Rectal smooth muscle tissue (tissue), 1 donor: ENCODE data around the gene CFAP57.

Source experiments
- H3K27ac ChIP-seq: one replicate; pipeline ENCODE4 v1.7.0; 2013; ENCODE audit warnings: low read depth, low read length, inconsistent platforms
- H3K27me3 ChIP-seq: one replicate; pipeline ENCODE4 v1.7.0; 2013; ENCODE audit warnings: low read length; ENCODE audit not compliant: control insufficient read depth, insufficient read depth
- H3K36me3 ChIP-seq: one replicate; pipeline ENCODE4 v1.7.0; 2013; ENCODE audit warnings: low read length; ENCODE audit not compliant: control insufficient read depth, insufficient read depth
- H3K4me1 ChIP-seq: one replicate; pipeline ENCODE4 v1.7.0; 2013; ENCODE audit warnings: low read length; ENCODE audit not compliant: control insufficient read depth, insufficient read depth
- H3K4me3 ChIP-seq: one replicate; pipeline ENCODE4 v1.7.0; 2013; ENCODE audit warnings: low read length
- H3K9ac ChIP-seq: one replicate; pipeline ENCODE4 v1.7.0; 2013; ENCODE audit warnings: low read length

CFAP57 gene

DNA sequence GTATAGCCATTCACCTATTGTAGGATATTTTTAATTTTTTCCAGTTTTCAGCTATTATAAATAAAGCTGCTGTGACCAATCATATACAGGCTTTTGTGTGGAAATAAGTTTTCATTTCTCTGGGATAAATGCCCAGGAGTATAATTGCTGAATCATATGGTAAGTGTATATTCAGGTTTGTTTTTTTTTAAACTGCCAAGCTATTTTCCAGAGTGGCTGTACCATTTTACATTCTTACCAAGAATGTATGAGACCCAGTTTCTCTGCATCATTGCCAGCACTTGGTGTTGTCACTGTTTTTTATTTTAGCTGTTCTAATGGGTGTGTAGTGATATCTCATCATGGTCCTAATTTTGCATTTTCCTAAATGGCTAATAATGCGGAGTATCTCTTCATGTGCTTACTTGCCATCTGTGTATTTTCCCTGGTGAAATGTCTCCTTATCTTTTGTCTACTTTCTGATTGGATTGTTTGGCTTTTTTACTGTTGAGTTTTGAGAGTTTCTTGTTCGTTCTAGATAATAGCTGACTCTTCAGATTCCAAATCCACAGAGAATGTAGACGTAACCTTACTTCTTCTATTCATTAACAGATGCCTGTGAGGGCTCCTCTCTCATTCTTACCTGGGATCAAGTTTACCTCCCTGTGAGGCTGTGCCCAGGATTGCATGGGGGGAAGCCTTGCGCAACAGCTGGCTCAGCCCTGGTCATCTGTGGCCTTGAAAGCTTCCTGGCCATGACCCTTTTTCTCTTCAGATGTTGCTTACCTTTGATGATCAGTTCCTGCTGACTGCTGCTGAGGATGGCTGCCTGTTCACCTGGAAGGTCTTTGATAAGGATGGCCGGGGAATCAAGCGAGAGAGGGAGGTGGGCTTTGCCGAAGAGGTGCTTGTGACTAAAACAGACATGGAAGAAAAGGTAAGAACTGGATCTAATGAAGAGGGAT is 42.6 kb downstream of the CFAP57 start:
- H3K9ac ChIP-seq = no peak overlapping the region
- no peak overlapping the region for H3K27ac ChIP-seq
- H3K4me3 ChIP-seq = no peak overlapping the region
- no peaks in the 10 kb centered on the region for H3K36me3 ChIP-seq
- H3K27me3 ChIP-seq = no peaks in the 10 kb centered on the region
- no peaks in the 10 kb centered on the region for H3K4me1 ChIP-seq

- no peaks in the 10 kb centered on the region for H3K36me3 ChIP-seq
- no peaks in the 10 kb centered on the region for H3K27me3 ChIP-seq
- no peak overlapping the region for H3K4me3 ChIP-seq
- no peak overlapping the region for H3K27ac ChIP-seq
- no peak overlapping the region for H3K9ac ChIP-seq
- no peaks in the 10 kb centered on the region for H3K4me1 ChIP-seq
Observed at GRCh38 chr1:43217747-43218146, 45.6 kb downstream of the CFAP57 start.

DNA sequence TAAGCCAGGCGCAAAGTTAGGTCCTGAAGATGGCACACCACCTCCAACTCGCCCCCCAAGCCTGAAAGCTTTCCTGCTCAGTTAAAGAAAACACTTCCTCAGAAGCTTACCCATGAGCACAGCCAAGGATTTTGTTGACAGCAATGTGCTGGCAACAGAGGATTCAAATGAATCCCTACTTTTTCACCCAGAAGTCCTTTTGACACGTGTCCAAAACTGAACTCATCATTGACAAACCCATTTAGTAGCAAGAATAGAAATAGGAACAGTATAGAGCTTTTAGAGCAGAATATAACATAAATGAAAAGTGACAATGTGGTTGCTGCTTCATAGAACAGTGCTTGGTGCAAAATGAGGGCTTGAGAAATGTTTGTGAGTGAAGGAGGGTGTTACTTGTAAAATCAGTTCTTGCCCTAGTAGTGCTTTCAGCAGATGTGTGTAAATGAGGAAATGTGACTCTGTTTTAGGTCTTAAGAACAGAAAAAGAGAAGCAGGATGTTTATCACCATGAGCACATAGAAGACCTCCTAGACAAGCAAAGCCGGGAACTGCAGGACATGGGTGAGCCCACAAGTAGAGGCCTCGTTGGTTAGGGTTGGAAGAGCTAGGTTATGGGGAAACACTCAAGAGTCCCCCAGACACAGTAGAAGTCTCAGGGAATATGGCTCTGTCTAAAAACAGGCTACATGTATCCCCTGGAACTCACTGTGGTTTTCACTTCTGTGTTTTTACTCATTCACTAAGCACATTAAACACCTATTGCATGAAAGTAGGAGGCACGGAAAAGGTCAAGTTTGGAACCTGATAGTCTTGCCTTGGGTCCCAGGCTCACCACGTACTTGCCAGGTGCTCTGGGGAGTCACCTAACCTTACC is 49.0 kb downstream of the CFAP57 start:
- no peak overlapping the region for H3K27ac ChIP-seq
- H3K4me1 ChIP-seq = no peaks in the 10 kb centered on the region
- no peaks in the 10 kb centered on the region for H3K27me3 ChIP-seq
- H3K36me3 ChIP-seq = no peaks in the 10 kb centered on the region
- H3K9ac ChIP-seq = no peak overlapping the region
- H3K4me3 ChIP-seq = no peak overlapping the region

GRCh38 chr1:43221797-43222196 is 49.7 kb downstream of the CFAP57 start:
- Histone ChIP-seq H3K27ac (no peak overlapping the region), H3K36me3 (no peaks in the 10 kb centered on the region), H3K4me3 (no peak overlapping the region), H3K27me3 (no peaks in the 10 kb centered on the region), H3K4me1 (no peaks in the 10 kb centered on the region), H3K9ac (no peak overlapping the region)

DNA sequence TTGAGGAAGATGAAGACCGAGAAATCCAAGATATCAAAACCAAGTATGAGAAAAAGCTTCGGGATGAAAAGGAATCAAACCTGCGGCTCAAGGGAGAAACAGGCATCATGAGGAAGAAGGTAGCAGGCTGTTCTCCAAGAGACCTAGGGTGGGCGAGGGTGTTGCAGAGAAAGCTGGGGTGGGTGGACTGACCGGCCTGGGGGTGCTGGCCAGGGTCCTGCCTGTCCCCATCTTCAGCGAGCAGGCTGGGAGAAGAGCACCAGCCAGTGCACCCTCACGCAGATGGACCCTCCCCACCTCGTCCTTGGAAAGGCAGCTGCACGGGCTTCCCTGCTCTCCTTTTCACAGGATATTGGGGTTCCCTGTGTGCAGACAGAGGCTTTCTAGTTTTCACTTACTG is 50.7 kb downstream of the CFAP57 start:
- Histone ChIP-seq H3K4me1 (no peaks in the 10 kb centered on the region), H3K4me3 (no peak overlapping the region), H3K27me3 (no peaks in the 10 kb centered on the region), H3K27ac (no peak overlapping the region), H3K36me3 (no peaks in the 10 kb centered on the region), H3K9ac (no peak overlapping the region)

- no peak overlapping the region for H3K9ac ChIP-seq
- H3K4me1 ChIP-seq = no peaks in the 10 kb centered on the region
- no peak overlapping the region for H3K27ac ChIP-seq
- no peaks in the 10 kb centered on the region for H3K36me3 ChIP-seq
- no peaks in the 10 kb centered on the region for H3K27me3 ChIP-seq
- H3K4me3 ChIP-seq = no peak overlapping the region
Observed at GRCh38 chr1:43225168-43225567, 53.0 kb downstream of the CFAP57 start.

DNA sequence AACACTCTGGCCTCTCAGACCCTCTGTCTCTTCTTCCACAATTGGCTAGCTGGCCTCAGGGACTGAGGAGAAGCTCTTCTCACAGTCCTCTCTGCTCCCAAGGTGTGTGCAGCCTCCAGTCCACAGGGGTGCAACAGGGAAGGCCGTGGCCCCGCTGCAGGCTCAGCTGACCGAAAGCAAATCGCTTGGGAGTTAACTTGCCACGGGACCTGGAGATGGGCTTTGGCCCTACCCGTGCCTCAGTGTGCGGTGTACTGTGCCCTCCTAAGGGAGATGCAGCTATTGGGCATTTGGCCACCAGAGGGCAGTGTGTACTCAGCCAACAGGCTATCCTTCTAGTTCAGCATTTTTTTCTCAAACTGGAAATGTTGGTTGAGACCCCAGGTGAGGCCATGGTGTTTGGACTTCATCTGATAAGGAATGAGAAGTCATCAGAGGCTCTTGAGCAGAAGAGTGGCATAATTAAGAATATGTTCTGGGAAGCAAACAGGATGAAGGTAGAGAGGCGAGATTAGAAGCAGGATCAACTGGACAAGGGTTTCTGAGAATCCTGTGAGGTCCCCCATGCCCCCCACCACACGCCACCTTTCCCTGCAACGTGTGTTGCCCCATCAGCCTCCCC is 55.1 kb downstream of the CFAP57 start:
- no peaks in the 10 kb centered on the region for H3K27me3 ChIP-seq
- H3K9ac ChIP-seq = no peak overlapping the region
- H3K27ac ChIP-seq = no peak overlapping the region
- no peaks in the 10 kb centered on the region for H3K36me3 ChIP-seq
- H3K4me3 ChIP-seq = no peak overlapping the region
- H3K4me1 ChIP-seq = no peaks in the 10 kb centered on the region

DNA sequence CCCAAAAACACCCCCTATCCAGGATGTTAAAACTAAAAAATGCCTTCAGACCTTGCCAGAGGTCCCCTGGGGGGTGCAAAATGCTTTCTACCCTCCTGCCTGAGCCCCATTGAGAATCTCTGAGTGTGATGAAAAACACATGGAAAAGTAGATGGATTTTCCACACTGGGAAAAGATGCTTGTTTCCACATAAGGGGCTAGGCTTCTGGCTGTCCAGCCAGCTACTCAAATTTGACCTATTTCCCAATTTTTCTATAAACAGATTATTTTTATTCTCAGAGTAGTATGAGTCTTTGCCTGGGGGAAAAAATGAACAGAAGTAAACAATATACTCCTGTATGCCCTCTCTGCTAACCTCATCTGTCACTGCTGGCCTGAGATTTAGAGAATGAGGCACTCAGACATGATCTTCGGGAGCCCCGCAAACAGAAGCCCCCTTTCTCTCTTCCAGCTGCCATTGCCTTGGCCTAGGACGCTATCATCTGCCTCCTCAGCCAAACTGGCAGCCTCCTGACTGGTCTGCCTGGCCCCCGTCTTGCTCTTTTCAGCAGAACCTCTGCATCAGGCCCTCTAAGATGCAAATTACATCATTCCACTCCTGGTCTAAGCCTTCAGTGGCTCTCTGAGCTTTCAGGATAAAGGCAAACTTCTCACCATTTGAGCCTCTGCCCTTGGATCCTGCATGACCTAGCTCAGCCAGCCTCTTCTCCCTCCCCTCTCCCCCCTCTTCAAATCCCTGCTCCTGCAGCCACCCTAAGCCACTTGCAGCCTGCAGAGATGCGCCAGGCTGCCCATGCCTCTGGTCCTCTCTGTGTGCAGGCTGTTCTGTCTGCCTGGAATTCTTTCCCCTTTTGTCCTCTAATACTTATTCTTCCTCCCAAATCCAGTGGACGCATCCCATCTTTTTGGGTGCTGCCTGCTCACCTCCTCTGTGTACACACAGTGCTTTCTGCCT is 58.0 kb downstream of the CFAP57 start:
- no peaks in the 10 kb centered on the region for H3K36me3 ChIP-seq

DNA sequence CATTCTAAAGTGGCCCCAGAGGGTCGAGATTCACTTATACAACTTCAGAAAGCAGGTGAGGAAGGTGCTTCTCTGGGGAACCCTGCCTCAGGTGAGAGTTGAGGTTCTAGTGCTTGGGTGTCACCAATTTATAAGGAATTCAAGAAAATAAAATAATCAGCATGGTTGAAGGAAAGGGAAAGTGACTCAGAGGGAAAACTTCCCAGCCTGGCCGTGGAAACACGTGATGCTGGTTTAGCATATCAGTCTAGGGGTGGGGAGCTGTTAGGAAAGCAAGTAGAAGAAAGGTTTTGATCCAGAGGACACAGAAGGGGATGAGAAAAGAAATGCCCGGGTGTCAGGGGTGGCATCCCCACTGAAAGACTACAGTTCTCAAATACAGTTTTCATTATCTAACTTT is 59.9 kb downstream of the CFAP57 start:
- Histone ChIP-seq H3K27me3 (no peaks in the 10 kb centered on the region), H3K36me3 (no peaks in the 10 kb centered on the region), H3K27ac (no peak overlapping the region), H3K4me1 (no peaks in the 10 kb centered on the region), H3K4me3 (no peak overlapping the region), H3K9ac (no peak overlapping the region)

More for the DNA sequence above, 58.0 kb downstream of the CFAP57 start:
- Histone ChIP-seq H3K9ac (no peak overlapping the region), H3K27me3 (no peaks in the 10 kb centered on the region), H3K27ac (no peak overlapping the region), H3K4me3 (no peak overlapping the region), H3K4me1 (no peaks in the 10 kb centered on the region)

GRCh38 chr1:43232482-43232881 is 60.4 kb downstream of the CFAP57 start:
- no peak overlapping the region for H3K9ac ChIP-seq
- H3K36me3 ChIP-seq = no peaks in the 10 kb centered on the region
- H3K4me1 ChIP-seq = no peaks in the 10 kb centered on the region
- no peaks in the 10 kb centered on the region for H3K27me3 ChIP-seq
- H3K4me3 ChIP-seq = no peak overlapping the region
- H3K27ac ChIP-seq = no peak overlapping the region

- Histone ChIP-seq H3K27me3 (no peaks in the 10 kb centered on the region), H3K4me3 (no peak overlapping the region), H3K27ac (no peak overlapping the region), H3K9ac (no peak overlapping the region), H3K4me1 (no peaks in the 10 kb centered on the region), H3K36me3 (no peaks in the 10 kb centered on the region)
Observed at GRCh38 chr1:43233631-43234030, 61.5 kb downstream of the CFAP57 start.
